ENCODE data around the gene PDP2.
A peak's percentile ranks its signal among the peaks of the same experiment; 100 is the strongest.
"Not testable (repeated sequence)": the region's sequence is repeated elsewhere in the genome, so short reads cannot be mapped to it uniquely, and the experiment has no call there.

Gene PDP2

DNA sequence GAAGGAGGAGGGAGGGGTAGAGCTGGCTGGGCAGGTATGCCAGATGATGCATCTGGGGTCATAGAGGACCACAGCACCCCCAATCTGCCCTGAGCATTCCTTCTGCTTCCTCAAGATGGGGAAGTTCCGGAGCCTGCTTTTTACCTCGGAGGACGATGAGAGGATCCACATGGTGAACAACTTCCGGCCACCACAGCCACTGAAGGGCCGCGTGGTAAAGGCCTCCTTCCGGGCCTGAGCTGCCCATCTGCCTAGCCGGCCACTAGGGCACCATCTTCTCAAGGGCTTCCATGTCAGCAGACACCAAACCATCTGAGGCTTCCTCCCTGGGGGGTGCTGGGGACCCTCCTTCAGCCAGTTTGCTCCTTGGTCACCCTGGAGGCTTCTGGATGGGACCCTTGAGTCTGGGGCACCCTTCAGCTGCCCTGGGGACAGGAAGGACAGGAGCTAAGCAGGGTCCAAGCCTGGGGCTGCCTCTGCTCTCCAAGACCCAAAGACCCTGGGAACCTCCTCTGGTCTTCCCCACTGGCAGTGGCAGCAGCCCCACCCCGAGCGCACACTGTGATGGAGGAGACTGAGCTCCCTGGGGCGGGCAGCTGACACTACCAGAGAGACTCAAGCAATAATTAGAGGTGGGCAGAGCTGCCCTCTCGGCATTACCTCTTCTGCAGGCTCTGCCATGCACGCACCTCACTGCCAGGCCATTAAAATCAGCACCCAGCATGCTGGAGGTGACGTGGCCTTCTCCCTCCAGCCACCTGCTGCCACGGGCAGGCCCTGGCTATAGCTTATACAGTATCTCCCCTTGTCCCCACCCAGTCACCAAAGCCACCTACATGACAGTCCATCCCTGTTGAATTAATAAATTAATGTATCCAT is 26.8 kb upstream of the PDP2 start:
- DNase-seq (ENCODE audit: low spot score), result no peak

DNA sequence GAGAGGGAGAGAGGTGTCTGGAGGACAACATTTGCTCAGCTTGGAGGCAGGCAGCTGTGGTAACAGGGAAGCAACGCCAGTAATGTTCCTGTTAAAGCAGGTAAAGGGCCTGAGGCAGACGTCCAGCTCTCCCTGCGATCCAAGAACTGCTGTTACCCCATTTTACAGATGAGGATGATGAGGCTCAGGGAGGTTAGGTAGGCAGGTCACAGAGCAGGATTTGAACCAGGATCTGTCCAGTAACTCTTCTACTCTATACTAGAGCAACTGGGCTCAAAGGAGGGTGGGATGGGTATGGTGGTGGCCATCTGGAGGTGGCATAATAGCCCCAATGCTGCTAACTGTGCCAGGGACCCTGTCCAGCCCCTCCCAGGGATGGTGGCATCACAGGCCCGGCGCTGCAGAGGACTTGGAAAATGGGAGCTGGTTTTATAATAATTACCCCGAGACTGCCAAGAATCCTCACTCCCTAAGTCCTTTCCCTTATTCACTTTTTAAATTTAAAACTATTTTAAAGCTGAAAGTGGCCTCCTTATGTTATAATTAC is 24.1 kb upstream of the PDP2 start:
- no peak for DNase-seq (ENCODE audit: low spot score)

DNA sequence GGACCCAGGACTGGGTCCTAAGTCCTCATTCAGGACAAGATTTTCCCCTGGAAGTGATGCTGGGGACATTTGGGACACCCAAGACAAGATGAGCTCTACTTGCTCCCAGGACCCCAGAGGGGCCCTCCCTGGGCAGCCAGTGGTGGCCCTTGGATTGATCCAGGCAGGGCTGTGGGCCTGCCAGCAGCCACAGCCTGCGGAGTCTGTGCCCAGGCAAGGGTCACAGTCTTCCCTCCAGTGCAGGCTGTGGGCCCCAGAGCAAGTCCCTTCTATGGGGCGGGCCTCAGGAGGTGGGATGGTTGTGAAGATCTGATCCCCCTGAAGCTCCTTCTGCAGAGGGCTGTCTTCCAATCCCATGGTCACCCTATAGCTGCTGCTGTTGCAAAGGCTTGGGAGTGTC is 23.5 kb upstream of the PDP2 start:
- DNase-seq (ENCODE audit: low spot score), result no peak

DNA sequence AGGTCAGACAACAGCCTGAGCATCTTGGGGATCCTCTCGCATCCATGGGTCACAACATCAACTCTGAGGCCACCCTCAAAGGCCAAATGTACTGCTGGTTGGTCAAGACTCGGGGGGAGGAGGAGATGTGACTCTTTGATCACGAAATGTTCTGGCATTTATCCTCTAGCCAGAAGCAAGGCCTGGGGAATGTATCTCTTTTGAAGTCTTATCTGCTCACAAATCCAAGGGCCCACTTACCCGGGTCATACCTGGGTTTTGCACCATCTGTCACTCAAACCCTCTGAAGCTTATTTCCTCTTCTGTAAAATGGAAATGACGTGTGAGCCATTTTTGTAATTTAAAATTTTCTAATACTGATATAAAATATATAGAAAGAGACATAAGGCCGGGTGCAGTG is 22.9 kb upstream of the PDP2 start:
- peak; percentile 1 for DNase-seq (ENCODE audit: low spot score)

DNA sequence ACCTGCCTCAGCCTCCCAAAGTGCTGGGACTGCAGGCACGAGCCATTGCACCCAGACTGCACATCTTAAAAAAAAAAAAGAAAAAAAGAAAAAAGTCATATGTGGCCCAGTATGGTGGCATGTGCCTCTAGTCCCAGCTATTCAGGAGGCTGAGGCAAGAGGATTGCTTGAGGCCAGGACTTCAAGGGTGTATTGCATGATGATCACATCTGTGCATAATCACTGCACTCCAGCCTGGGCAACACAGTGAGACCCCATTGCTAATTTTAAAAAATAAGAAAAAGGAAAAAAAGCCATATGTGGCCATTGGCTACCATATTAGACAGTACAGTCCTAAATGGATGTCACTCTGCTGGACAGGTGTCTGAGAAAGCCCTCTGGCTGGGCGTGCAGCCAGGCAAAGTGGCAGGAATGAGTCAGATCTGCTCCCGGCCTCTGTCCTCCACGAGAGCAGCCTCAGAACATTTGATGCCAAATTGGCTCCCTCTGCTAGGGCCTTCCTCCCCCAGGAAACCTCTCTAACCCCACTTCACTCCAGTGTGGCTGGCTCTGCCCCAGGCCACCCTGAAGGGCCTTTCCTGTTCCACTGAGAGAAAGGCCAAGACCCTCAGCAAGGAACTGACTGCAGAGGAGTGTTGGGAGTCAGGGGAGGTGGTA is 21.4 kb upstream of the PDP2 start:
- DNase-seq (ENCODE audit: low spot score), result peak; percentile 72

DNA sequence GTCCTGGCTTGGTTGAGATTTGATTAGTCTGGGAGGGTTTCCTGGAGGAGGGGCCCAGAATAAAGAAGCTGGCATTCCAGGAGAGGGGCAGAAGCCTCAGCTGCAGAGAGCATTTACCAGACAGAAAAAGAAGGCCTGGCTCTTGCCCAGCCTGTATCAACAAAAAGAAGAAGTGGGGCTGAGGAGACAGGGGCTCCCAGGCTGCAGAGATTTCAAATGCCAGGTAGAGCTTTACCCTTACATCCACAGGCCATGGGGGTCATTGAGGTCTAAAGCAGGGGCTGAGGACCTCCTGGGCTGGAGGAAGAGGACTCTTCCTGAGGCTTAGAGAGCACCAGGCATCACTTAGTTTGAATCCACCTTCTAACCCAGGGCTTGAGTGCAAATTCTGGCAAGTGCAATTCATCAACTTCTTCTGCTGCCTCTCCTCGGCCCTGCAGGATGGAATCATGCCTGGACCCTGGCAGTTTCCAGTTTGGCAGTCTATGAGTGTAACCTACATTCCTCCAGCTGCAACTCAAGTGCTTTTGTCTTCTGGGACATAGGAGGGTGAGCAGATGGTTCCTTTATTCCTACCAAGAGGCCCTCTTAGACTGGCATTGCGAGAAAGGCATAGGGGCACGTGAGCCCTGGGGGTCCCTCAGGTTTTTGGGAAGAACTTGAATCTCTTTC is 20.8 kb upstream of the PDP2 start:
- no peak for DNase-seq (ENCODE audit: low spot score)

DNA sequence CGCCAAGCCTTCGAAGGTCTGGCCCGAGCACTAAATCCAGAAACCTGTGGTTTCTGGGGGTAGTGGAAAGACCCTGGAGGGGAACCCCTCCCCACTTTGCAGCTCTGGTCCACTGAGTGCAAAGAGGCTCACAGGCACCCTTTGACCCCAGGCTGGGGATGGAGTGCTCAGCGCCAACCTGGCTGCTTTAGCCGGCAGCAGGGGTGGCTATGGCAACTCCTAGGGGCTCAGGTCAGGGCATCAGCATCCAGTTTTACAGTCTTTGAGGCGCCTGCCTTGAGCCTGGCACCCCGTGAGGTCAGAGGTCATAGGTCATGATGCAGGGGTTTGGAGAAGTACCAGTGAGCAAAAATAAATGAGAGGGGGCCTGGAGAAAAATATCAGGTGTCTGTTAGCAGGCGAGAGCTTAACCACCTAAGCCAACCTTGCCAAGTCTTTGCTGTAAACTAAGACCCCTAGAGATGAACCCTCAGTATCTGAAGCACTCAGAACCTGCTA is 18.2 kb upstream of the PDP2 start:
- DNase-seq (ENCODE audit: low spot score), result no peak

DNA sequence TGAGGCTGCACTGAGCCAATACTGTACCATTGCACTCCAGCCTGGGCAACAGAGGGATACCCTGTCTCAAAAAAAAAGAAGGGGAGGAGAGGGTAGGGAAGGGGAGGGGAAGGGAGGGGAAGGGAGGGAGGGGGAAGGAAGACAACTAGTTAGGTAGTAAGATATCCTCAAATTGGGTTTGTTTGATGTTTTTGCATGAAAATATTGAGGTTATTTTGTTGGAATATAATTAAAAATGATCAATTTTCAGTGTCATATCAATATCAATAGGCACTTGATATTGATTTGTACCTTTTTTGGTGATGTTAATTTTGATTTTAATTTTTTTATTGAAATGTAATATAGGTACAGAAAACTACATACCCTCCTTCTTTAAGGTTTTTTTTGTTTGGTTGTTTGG is 16.6 kb upstream of the PDP2 start:
- no peak for DNase-seq (ENCODE audit: low spot score)

DNA sequence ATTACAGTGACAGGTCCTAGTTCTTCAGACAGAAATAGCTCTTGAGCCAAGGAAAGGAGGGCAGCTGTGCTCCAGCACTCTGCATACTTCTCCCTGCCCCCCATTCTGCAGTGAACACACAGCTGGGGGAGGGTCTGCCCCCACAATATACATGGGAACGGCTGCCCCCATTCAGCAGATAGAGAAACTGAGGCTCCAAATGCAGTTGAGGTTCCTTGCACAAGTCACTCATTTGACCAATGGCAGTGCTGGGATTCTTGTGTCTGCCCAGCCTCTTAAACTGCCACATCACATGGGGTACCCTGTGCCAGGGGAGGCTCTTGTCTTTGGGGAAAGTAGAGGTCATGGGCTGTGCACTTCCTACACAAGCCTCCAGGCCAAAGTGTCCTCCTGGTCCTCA is 10.9 kb upstream of the PDP2 start:
- no peak for DNase-seq (ENCODE audit: low spot score)

DNA sequence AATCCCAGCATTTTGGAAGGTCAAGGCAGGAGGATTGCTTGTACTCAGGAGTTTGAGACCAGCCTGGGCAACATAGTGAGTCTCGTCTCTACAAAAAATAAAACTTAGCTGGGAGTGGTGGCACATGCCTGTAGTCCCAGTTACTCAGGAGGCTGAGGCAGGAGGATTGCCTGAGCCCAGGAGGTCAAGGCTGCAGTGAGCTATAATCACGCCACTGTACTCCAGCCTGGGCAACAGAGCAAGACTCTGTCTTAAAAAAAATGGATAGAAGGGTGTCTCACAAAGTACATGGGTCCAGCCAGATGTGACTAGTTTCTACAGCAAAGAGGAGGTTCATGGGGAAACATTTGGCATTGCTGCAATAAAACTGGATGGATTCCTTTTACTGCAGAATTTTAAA is 9.0 kb upstream of the PDP2 start:
- not testable (repeated sequence) for DNase-seq (ENCODE audit: low spot score)

DNA sequence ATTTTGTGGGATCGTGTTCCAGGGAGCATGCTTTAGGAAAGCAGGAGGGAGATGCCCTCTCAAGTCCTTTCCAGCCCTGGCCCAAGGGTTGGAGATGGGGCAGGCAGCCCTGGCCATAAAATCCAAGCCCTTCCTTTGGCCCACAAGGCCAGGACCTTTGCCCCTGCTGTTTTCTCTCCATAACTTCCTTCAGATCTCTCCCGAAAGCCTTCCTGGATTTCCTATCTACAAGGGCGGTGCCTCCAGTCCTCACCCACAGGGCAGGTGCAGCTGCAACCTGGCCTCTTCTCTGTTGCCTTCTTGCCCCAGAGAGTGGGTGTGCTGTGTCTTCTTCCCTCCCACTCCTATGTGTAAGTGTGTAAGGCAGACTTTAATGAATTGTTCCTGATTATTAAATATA is 8.5 kb upstream of the PDP2 start:
- DNase-seq (ENCODE audit: low spot score), result no peak

DNA sequence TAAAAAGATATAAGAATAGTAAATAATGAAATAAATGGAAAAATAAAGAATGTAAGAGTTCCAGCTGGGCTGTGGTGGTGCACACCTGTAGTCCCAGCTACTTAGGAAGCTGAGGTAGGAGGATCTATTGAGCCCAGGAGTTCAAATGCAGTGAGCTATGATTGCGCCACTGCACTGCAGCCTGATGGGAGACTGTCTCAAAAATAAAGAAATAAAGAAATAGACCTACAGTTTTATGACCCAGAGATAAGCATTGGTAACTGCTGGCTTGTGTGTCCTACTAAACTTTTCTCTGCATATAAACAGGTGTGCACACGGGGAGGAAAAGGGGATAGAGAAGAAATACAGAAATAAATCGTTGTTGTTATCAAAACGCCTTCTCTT is 7.8 kb upstream of the PDP2 start:
- no peak for DNase-seq (ENCODE audit: low spot score)

DNA sequence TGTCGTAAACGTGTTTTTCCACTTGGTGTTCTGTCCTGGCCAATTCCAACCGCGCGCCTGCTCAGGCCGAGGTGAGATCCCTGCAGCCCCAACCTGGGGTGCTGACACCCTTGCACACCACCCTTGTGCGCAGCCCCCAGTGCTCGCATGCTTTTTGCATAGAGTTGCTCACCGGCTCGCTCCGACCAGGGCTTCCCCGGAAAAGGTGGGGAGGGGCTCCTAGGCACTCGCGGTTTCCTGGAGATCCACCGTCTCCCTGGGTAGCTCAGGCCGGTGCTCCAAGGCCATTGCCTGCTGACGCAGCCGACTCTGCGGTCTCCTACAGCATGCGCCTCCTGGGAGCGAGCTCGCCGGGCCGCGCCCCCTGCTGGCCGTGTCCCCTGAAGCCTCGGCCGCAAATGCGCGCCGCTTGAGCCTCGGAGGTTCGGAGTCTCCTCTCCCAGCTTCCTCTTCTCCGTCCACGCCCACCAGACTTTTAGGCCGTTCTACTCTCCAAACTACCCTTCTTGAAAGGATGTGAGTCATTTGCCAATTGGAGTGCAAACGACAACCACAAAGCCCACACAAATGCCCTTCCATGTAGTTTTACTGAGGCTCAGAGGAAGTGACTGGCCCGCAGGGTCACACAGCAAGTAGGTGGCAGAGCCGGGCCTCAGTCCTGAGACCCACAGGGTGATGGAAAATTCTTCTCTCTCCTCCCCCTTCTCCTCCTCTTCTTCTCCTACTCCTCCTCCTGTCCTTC is 7.2 kb upstream of the PDP2 start:
- peak; percentile 93 for DNase-seq (ENCODE audit: low spot score)

DNA sequence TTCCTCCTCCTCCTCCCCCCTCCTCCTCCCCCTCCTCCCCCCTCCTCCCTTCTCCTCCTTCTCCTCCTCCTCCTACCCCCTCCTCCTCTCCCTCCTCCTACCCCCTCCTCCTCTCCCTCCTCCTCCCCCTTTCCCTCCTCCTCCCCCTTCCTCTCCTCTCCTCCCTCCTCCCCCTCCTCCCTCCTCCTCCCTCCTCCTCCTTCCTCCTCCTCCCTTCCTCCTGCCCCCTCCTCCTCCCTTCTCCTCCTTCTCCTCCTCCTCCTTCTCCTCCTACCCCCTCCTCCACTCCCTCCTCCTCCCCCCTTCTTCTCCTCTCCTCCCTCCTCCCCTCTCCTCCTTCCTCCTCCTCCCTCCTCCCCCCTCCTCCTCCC is 6.6 kb upstream of the PDP2 start:
- no peak for DNase-seq (ENCODE audit: low spot score)

DNA sequence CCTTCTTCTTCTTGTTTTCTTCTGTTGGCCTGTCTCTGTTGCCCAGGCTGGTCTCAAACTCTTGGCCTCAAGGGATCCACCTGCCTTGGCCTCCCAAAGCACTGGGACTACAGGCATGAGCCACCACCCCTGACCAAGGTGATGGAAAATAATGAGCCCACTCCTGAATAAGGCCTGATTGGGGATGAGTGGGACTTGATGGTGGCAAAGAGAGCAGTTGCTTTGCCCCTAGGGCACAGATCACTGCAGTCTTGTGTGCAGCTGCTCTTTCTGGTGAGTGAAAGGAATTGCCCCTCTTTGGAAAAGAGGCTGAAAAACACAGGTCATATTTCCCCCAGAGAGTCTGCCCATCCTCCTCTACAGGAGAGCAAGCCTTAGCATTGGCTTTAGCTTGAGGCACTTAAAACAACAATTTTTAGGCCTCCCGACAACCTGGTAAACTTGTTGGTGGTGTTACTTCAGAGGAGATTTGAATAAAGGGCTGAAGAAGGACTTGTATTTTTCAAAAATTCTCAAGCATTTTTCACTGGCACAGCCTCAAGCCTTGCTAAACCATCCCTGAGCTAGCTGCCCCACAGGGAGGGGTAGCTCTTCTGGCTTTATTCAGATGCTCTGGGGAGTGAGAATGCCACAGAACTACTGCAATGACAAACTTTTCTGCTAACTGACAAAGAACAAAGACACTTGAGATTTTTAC is 6.1 kb upstream of the PDP2 start:
- no peak for DNase-seq (ENCODE audit: low spot score)

DNA sequence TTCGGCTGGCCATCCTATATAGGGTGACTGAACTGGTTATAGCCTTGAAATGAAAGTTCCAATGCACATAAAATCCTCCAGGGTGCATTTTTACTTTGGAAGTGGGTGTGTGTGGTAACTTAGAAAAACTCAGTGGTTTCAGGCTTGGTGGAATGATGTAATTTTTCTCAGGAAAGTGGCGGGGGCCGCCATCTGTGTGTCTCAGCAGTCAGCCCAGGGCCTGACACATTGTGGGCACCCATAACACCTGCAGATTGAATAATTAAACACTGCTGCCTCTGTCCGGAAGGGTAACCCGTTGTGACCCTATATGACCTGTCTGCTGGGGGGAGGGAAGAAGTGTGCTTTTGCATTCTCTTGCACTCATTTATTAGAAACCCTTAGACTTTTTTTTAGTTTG is 2.2 kb upstream of the PDP2 start:
- DNase-seq (ENCODE audit: low spot score), result no peak

DNA sequence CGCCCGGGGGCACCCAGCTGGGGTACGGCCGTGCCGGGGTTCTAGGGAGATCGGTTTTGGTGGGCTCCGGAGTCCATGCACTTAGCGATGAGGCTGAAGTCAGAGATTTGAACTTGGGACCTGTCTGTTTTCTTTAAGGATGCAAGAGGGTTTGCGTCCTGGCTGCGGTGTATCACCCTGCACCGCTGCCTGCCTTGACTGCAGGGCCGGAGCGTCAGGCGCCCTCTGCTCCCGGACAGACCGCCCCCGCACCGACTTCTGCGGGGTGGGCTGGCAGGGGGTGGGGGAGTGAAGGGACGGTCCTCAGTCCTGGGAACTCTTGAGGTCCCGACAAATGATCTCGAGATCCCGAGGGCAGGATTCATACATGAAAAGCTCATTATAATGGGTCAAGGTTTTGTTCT is 701 bp downstream of the PDP2 start:
- DNase-seq (ENCODE audit: low spot score), result no peak

DNA sequence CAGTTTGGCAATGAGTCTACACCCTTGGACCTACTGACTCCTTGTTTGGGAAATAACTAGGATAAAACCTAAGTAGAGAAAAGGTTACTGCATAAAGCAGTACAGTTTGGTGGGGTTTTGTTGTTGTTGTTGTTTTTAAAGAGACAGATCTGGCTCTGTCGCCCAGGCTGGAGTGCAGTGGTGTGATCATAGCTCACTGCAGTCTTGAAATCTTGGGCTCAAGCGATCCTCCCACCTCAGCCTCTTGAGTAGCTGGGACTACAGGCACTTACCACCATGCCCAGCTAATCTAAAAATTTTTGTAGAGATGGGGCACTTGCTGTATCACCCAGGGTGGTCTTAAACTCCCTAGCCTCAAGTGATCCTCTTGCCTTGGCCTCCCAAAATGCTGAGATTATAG is 1.2 kb downstream of the PDP2 start:
- DNase-seq (ENCODE audit: low spot score), result no peak

DNA sequence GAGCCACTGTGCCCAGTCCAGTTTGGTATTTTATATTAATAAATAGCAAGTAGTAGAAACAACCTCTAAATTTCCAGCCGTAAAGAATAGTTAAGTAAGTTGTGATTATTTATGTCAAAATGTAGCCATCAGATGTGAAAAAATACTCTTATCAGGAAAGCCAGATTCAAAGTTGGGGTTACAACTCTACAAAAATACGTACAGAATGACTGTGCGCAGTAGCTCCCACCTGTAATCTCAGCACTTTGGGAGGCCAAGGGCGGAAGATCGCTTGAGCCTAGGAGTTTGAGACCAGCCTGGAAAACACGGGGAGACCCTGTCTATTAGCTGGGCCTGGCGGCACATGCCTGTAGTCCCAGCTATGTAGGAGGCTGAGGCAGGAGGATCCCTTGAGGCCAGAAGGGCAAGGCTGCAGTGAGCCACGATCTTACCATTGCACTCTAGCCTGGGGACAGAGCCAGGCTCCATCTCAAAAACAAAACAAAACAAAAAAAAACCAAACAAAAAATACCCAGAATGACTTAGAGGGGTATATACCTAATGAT is 1.7 kb downstream of the PDP2 start:
- no peak for DNase-seq (ENCODE audit: low spot score)

DNA sequence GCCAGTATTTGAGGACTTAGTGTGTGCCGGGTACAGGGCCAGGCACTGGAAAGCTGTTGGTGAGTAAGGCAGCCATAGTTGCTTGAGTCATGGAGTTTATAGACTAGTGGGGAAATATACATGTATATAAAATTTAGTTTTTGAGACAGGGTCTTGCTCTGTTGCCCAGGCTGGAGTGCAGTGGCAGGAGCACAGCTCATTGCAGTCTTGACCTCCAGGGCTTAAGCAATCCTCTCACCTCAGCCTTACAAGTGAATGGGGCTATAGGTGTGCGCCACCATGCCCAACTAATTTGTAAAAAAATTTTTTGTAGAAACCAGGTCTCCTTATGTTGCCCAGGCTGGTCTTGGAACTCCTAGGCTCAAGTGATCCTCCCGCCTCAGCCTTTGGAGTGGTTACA is 2.4 kb downstream of the PDP2 start:
- DNase-seq (ENCODE audit: low spot score), result no peak

DNA sequence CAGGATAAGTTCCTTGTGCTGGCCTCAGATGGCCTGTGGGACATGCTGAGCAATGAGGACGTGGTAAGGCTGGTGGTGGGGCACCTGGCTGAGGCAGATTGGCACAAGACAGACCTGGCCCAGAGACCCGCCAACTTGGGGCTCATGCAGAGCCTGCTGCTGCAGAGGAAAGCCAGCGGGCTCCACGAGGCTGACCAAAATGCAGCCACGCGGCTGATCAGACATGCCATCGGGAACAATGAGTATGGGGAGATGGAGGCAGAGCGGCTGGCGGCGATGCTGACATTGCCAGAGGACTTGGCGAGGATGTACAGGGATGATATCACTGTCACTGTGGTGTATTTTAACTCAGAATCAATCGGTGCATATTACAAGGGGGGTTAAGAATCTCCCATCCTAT is 5.2 kb downstream of the PDP2 start:
- no peak for DNase-seq (ENCODE audit: low spot score)
